ENCODE results near the gene BLCAP. TPM values are rescaled to one million over a fixed set of nuclear protein-coding genes. Genes with fewer than 3 reads are reported as not detected.

The BLCAP gene
- total RNA-seq, 1 experiment from 2014 or later, result 115 TPM

DNA sequence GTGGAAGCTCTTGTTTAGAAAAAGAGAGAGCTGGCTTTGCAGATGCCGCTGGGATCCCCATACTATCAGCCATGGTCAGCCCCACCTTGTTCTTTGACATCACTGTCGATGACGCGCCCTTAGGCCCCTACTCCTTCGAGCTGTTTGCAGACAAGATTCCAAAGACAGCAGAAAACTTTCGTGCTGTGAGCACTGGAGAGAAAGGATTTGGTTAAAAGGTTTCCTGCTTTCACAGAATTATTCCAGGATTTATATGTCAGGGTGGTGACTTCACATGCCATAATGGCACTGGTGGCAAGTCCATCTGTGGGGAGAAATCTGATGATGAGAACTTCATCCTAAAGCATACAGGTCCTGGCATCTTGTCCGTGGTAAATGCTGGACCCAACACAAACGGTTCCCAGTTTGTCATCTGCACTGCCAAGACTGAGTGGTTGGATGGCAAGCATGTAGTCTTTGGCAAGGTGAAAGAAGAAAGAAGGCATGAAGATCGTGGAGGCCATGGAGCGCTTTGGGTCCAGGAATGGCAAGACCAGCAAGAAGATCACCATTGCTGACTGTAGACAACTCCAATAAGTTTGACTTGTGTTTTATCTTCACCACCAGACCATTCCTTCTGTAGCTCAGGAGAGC lies 2.4 kb upstream of the BLCAP start:
- DNase-seq (ENCODE audit: low spot score), result no peak

GRCh38 chr20:37529214-37529967 lies 1.7 kb upstream of the BLCAP start:
- no peak for DNase-seq (ENCODE audit: low spot score)

- no peak for DNase-seq (ENCODE audit: low spot score)
These were observed 954 bp upstream of the BLCAP start for GRCh38 chr20:37528446-37529213.

DNA sequence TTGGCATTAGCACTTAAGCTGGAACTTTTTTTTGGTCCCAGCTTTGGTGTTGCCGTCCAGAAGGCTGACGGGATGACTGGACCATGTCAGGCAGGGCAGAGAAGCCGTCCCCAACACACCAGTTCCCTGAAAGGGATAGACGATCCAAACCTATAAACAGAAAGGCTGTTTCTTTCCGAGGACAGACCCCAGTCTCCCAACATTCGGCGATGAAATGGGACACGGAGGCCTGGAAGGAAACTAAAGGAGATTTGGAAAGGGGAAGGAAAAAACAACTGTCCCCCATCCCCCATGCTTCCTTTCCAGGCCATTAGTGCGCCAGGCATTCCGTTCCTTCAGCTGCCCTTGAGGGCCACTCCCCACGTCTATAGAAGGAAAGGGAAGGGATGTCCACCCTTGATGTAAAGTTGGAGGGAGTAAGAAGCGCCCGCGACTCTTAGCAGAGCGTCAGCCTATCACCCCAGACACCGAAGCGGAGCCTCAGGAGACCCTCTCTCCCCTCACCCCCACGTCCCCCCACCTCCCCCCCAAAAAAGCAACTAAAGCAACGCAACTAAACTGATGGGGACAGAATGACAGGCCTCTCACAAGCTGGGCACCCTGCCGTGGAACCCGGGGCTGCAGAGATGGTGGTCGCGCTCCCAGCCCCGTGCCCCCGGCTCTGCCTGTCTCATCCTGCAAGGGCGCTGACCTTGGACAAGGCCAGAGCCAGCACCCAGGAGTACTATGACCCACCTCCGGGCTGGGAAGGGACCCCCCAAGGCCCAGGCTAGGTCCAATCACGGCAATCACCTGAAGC lies 638 bp downstream of the BLCAP start:
- peak; percentile 71 for DNase-seq (ENCODE audit: low spot score)

GRCh38 chr20:37526238-37526838 lies 1.3 kb downstream of the BLCAP start:
- peak; percentile 79 for DNase-seq (ENCODE audit: low spot score)

DNA sequence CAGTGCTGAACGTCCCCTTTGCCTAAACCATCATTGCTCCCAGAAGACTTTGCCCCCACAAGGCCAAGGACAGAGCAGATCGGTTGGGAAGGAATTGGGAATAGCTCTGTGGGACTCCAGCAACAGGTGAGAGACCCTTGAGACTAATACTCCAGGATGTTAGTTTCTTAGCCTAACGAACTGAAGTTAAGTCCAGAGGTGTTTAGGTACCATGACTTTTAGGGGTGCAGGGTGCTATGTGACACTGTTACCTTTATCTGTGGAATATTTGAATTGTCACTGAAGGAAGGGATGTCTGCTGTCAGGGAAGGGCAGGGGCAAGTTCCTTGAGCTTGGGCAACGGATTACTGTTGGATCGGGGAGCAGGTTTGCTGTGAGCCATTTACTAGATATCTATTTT lies 1.9 kb downstream of the BLCAP start:
- DNase-seq (ENCODE audit: low spot score), result no peak

DNA sequence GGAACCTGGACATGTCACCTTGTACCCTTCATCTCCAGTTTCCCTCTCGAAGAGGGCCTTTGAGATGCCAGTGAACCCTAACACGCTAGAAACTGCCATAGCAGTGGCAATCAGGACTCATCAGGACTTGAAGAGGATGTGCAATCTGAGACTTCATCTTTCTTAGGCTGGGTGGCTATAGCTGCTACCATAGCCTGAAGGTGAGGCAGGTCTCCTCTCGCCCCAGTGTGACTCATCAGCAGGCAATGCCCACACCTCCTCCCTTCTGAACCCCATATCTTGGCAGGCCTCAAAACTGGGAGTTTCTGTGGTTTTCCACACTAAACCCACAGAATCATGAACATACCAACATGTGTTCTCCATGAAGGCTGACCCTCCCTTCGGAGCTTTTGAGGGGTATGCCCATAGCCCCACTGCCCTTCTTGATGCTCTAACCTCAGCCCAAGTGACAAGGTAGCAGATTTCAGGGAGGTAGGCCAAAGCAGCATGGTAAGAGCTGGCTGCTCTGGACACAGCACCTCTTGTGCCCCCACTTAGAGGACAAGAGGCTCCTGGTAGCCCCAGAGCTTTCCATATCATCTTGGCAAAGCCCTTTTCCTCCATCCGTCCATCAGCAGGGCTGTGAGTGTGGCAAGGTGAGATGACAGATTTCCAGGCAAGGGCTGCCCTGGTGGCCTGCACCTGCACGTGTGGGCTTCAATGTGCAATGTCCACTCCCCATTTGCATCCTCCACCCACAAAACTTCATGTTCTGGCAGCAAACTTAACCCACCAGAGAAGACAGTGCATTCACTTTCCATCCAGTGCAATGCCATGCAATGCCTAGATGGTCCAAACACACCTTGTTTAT lies 2.6 kb downstream of the BLCAP start:
- DNase-seq (ENCODE audit: low spot score), result peak; percentile 91

DNA sequence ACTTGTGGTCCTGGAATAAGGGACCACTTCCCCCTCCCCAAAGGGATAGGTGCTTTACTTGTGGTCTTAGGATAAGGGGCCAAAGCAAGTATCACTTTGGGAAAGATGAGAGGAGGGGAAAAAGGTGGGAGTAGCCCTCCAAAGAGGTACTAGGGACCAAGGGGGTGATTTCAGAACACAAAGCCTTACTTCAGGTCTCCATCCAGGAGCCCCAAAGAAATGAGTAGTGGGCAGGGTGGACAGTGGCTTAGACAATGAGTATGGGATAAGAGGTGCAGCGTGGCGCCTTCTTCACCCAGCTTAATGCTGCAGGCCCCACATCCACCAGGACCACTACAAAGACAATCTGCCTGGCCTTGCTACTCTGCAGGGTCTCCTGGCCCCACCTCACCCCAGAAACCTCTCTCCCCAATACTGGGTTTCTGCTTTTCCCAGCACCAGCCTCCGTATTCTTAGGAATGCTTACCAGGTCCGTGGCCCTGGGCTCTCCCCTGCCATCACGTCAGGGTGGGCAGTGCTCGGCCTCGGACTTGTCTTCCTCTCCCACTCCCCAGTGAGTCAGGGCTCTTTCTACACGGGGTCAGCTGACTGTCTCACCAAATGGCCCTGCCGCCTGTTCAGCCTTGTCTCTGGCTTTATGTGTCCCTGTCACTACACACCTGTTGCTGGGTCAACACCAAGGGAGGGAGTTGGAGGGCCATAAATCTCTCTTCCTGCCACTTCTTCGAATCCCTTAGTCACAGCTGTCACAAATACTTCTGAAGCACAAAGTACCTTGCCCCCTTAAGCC lies 3.6 kb downstream of the BLCAP start:
- peak; percentile 90 for DNase-seq (ENCODE audit: low spot score)

GRCh38 chr20:37523012-37523391 lies 4.7 kb downstream of the BLCAP start:
- no peak for DNase-seq (ENCODE audit: low spot score)

DNA sequence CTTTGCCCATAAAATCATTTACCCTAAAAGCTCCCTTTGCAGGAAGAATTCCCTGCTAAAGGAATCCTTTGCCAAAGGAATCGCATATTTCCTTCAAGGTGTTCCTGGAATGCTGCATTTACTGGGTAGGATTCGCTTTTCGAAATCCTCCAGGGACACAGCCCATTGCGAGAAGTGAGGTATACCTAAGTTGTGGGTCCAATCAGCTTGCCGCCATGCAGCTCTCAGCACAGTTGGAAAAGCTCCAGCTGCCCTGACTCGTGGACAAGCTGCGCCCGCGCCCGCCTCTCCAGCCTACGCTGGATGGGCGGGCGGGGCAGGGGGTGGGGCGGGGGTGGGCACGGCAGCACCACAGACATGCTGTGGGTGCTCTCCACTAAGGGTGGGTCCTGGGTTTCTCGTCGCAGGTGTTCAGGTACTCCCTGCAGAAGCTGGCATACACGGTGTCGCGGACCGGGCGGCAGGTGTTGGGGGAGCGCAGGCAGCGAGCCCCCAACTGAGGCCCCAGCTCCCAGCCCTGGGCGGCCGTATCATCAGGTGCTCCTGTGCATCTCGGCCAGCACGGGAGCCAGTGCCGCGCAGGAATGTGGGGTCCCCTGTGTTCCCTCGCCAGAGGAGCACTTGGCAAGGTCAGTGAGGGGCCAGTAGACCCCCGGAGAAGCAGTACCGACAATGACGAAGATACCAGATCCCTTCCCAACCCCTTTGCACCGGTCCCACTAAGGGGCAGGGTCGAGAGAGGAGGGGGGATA lies 5.2 kb downstream of the BLCAP start:
- peak; percentile 93 for DNase-seq (ENCODE audit: low spot score)

- no peak for DNase-seq (ENCODE audit: low spot score)
These were observed 6.5 kb downstream of the BLCAP start, which contains the start of gene NNAT for GRCh38 chr20:37521061-37521771. Gene NNAT, plus strand, starts transcription at chr20:37521250. Its CDS starts 82 bp downstream, at chr20:37521332.

DNA sequence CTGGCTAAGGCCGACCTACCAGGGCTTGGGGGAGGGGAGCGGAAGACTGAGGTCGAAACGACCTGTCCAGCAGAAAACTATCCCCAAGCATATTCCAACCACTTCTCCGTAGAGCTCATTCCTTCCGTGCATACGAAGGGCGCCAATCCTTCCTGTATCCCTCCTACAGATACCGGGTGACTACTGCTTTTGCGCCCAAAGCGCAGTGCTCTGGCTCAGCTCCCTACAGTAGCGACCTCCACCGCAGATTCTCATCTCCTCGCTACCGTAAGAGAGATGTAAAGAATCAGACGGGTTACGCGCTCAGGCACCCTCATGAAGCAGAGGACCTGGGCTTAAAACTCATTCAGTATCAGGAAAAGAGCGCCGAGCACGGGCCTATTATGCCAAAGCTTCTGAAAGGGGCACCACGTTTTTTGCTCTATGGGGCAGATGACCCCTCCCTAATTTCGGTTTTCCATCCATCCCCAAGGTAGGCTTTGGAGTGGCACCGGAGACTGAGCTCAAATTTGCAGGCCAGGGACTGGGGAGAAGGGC lies 7.2 kb downstream of the BLCAP start:
- DNase-seq (ENCODE audit: low spot score), result no peak

DNA sequence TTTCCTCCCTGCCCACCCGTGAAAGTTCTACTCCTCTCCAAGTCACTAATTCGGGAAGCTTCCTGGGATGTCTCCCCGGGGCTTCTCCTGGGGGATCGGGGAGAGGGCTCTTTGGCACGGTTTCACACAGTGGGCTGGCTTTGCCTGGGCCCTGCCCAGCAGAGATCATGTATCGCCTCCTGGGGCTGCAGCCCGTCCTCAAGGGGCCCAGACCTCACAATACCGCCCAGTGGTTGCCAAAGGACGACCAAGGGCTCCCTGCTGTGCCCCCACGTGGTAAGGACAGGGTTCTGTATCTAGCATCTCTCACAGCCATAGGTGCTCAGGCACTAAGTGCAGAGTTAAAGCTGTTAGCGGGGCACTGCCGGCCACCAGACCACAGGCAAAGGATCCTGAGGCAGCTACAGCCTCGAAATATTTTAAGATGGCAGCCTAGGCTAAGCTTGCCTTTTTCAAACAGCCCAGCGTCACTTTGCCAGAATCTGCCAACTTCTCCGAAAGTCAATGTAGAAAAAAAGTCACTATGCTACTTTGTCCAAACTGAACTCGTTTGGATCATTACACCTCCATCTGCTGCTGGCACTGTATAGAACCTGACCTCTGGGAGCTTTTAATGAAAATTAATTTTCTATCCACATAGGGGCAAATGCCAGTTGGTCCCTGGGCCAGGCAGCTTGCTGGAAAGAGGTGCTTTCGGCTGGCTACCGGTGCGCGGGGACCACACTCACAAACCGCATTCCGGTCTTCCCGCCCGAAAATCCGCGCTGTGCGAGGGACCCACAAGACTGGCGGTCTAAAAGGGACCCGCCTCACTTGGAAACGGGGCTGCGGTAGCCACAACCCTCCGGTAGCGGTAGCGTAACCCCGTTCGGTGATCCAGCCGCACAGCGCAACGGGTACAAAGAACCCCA lies 7.9 kb downstream of the BLCAP start:
- no peak for DNase-seq (ENCODE audit: low spot score)

- DNase-seq (ENCODE audit: low spot score), result no peak
These were observed 8.8 kb downstream of the BLCAP start for GRCh38 chr20:37518606-37519507.

- no peak for DNase-seq (ENCODE audit: low spot score)
These were observed 9.6 kb downstream of the BLCAP start for GRCh38 chr20:37518059-37518458.

Measured in HT-29 (cell line).